Activated T-cell treated with anti-CD3 and anti-CD28 coated beads for 24 hours (primary cell): ENCODE data around the gene ITIH1.

Experiments used
- DNase-seq: peaks from one replicate; pipeline ENCODE4 v3.0.0-alpha.2; 2020; ENCODE audit warnings: low read depth

ITIH1 gene

GRCh38 chr3:52839268-52839575, 61.8 kb downstream of the ITIH1 start:
- DNase-seq: no peak

- no peak for DNase-seq
These were observed 62.6 kb downstream of the ITIH1 start for GRCh38 chr3:52839892-52840545.

- no peak for DNase-seq
These were observed 64.0 kb downstream of the ITIH1 start for GRCh38 chr3:52841211-52841980.
